Endothelial cell of umbilical vein (primary cell): Measurements from ENCODE around the gene MANBA. TPM values are rescaled to one million over a fixed set of nuclear protein-coding genes. Genes with fewer than 3 reads are reported as not detected.

Experiments used
- BruUV-seq: library from RNA; stranded (reverse); fragments of 400-500 nt; replicated peaks from 2 replicates; lab custom pipeline; 2021; lab: Mats Ljungman, UMichigan
- CTCF ChIA-PET: fragments of 300-600, 350-600 bp; sonication (Branson Sonifier 250); formaldehyde crosslinking; loops from one replicate; lab custom pipeline; 2021; ENCODE audit warnings: antibody characterized with exemption, inconsistent platforms; lab: Charles Lee
- POLR2A ChIA-PET: fragments of 300-600, 350-600 bp; sonication (Branson Sonifier 250); formaldehyde crosslinking; loops from one replicate; lab custom pipeline; 2021; ENCODE audit warnings: antibody characterized with exemption, inconsistent platforms; lab: Charles Lee
- DNase-seq: peaks from one replicate; pipeline ENCODE4 v3.0.0-alpha.2; 2011; ENCODE audit warnings: low read depth, low spot score
- FAIRE-seq: peaks from 2 replicates; lab custom pipeline; 2011; peaks lifted over from hg19 to GRCh38; lab: Jason Lieb, UNC
- H2AFZ ChIP-seq: 2 replicates; pipeline ENCODE4 v1.6.0; 2012; ENCODE audit warnings: low read depth, low read length, control low read depth, inconsistent platforms
- H3K27ac ChIP-seq: 2 replicates; pipeline ENCODE4 v1.5.1; 2011; ENCODE audit warnings: low read depth, mild to moderate bottlenecking, control low read depth, low read length, moderate library complexity; ENCODE audit not compliant: insufficient read depth
- H3K27me3 ChIP-seq, 2 experiments: 2 replicates each; pipeline versions ENCODE4 v1.6.0 to v1.6.1; 2011; ENCODE audit warnings: low read length in 2 of 2, mixed read lengths in 1 of 2; ENCODE audit not compliant: control insufficient read depth in 2 of 2, insufficient read depth in 2 of 2
- H3K36me3 ChIP-seq, 2 experiments: 2 replicates in 1 of 2; 3 replicates in 1 of 2; pipeline ENCODE4 v1.5.1; 2011; ENCODE audit warnings: low read length in 2 of 2, mild to moderate bottlenecking in 1 of 2, moderate library complexity in 1 of 2; ENCODE audit not compliant: control insufficient read depth in 2 of 2, insufficient read depth in 2 of 2; ENCODE audit errors: extremely low read depth in 1 of 2
- H3K4me1 ChIP-seq: 3 replicates; pipeline ENCODE4 v1.5.1; 2011; ENCODE audit warnings: mild to moderate bottlenecking, low read length; ENCODE audit not compliant: control insufficient read depth, insufficient read depth; ENCODE audit errors: extremely low read depth
- H3K4me2 ChIP-seq: 2 replicates; pipeline ENCODE4 v1.6.1; 2011; ENCODE audit warnings: low read length, control low read depth, mixed read lengths; ENCODE audit not compliant: insufficient read depth
- H3K4me3 ChIP-seq, 3 experiments: fragments of 200-600 bp in 1 of 3; sonication (generic), shearing (Covaris generic) in 1 of 3; replicated peaks in 1 of 3; 2 replicates each; pipeline ENCODE4 v1.5.1; 2011 to 2016; ENCODE audit warnings: control low read depth in 3 of 3, low read length in 3 of 3, mild to moderate bottlenecking in 2 of 3, inconsistent platforms in 1 of 3, low read depth in 1 of 3, moderate library complexity in 1 of 3; ENCODE audit not compliant: insufficient read depth in 1 of 3
- H3K79me2 ChIP-seq: 2 replicates; pipeline ENCODE4 v1.6.0; 2012; ENCODE audit warnings: low read length, inconsistent platforms; ENCODE audit not compliant: control insufficient read depth, insufficient read depth
- H3K9ac ChIP-seq: replicated peaks from 2 replicates; pipeline ENCODE3; 2011; ENCODE audit warnings: low read length, control low read depth; ENCODE audit not compliant: insufficient read depth; ENCODE audit errors: extremely low read depth
- H3K9me1 ChIP-seq: replicated peaks from 3 replicates; pipeline ENCODE4 v1.6.0; 2011; ENCODE audit warnings: mild to moderate bottlenecking, low read length; ENCODE audit not compliant: control insufficient read depth, insufficient read depth; ENCODE audit errors: extremely low read depth
- H3K9me3 ChIP-seq: replicated peaks from 2 replicates; pipeline ENCODE4 v1.5.1; 2012; ENCODE audit warnings: low read length, inconsistent platforms; ENCODE audit not compliant: control insufficient read depth, insufficient read depth
- H4K20me1 ChIP-seq: replicated peaks from 2 replicates; pipeline ENCODE3; 2011; ENCODE audit warnings: mild to moderate bottlenecking, low read length; ENCODE audit not compliant: control insufficient read depth, insufficient read depth; ENCODE audit errors: extremely low read depth
- EZH2 ChIP-seq: IDR thresholded peaks from 2 replicates; pipeline ENCODE4 v1.6.1; 2012; ENCODE audit warnings: borderline replicate concordance, low read depth, mild to moderate bottlenecking, moderate library complexity, low read length, inconsistent platforms; ENCODE audit not compliant: severe bottlenecking
- FOS ChIP-seq: IDR thresholded peaks from 2 replicates; pipeline ENCODE4 v1.6.1; 2011; ENCODE audit warnings: mild to moderate bottlenecking, low read length, moderate library complexity, borderline replicate concordance; ENCODE audit not compliant: insufficient read depth
- GATA2 ChIP-seq: IDR thresholded peaks from 2 replicates; pipeline ENCODE4 v1.7.0; 2011; ENCODE audit warnings: low read depth, mild to moderate bottlenecking, moderate library complexity, mixed read lengths, low read length; ENCODE audit not compliant: insufficient read length, insufficient read depth
- JUN ChIP-seq: IDR thresholded peaks from 2 replicates; pipeline ENCODE4 v1.6.1; 2011; ENCODE audit warnings: borderline replicate concordance, low read depth; ENCODE audit not compliant: insufficient read length, insufficient read depth
- MYC ChIP-seq: IDR thresholded peaks from one replicate; pipeline ENCODE4 v1.6.1; 2011; ENCODE audit warnings: mild to moderate bottlenecking, low read depth, low read length
- POLR2A ChIP-seq: IDR thresholded peaks from 2 replicates; pipeline ENCODE4 v1.6.1; 2012; ENCODE audit warnings: low read depth, mild to moderate bottlenecking, control low read depth, low read length
- POLR2AphosphoS5 ChIP-seq: IDR thresholded peaks from 2 replicates; pipeline ENCODE4 v1.6.1; 2012; ENCODE audit warnings: low read depth, mild to moderate bottlenecking, control low read depth, low read length, moderate library complexity; ENCODE audit not compliant: insufficient read depth
- dilution Hi-C: fragments of 300-500 bp; cut with MboI; formaldehyde crosslinking; loops from one replicate; pipeline ENCODE4 v1.15.0; 2019; ENCODE audit warnings: low sequenced_read_pairs; ENCODE audit not compliant: extremely low pct_ligation_motif_present
- intact Hi-C: fragments of 100-400 bp; cut with micrococcal nuclease; formaldehyde crosslinking; loops from one replicate; pipeline ENCODE4 v1.10.0; 2022
- polyA plus RNA-seq, 4 experiments: library from polyadenylated mRNA; depleted of rRNA in 3 of 4; stranded (reverse) in 3 of 4; unstranded in 1 of 4; fragments of >200 nt; gene quantifications; 2 replicates each; pipeline versions ENCODE4 v1.2.1 to v1.2.3, GENCODE V29; 2011 to 2012; ENCODE audit warnings: missing spikeins in 1 of 4
- total RNA-seq: library from RNA; stranded (reverse); gene quantifications from 2 replicates; pipeline ENCODE4 v1.2.3, GENCODE V29; 2021
- TF ChIP-seq, protein P1 (sequence below): IDR thresholded peaks from 2 replicates; pipeline ENCODE4 v1.6.1; 2011; ENCODE audit not compliant: insufficient read depth, insufficient read length
- TF ChIP-seq, protein P2 (sequence below), 2 donors: IDR thresholded peaks; 1 replicate in 1 of 2; 2 replicates in 1 of 2; pipeline ENCODE4 v1.5.1; 2011; ENCODE audit warnings: low read length in 2 of 2, mild to moderate bottlenecking in 2 of 2, moderate library complexity in 2 of 2, control low read depth in 1 of 2, inconsistent platforms in 1 of 2, low read depth in 1 of 2; ENCODE audit not compliant: insufficient read depth in 1 of 2; ENCODE audit errors: extremely low read depth in 1 of 2

Gene MANBA
- total and polyA plus RNA-seq, 2 donors (not counting 3 experiments of a cell fraction or from before 2014, with no cell fraction given) = 5.6 to 7.7 TPM

DNA sequence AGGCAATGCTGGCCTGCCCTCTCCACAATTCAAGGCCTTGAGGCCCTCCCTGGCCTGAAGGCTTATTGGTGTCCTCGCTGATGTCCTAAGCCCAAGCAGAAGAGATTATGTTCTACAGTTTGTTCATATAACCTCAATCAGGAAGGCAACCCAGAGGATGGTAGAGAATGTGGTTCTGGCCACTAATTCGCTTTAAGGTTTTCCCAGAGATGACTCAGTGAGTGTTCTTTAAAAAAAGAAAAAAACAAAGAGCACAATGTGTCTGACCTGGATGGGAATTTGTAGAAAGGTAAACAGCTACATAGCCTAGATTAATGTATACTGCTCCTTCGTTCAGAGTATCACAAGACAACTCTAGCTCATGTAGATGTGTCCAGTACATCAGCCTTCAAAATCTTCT lies 66.0 kb downstream of the MANBA start:
- Histone ChIP-seq H3K9me3 (no peaks in the 10 kb centered on the region), H3K9me1 (no peaks in the 10 kb centered on the region), H3K4me3 (no peak overlapping the region), H3K9ac (no peak overlapping the region), H3K27ac (no peak overlapping the region), H2AFZ (no peak overlapping the region), H3K27me3 (no peaks in the 10 kb centered on the region), H3K79me2 (no peaks in the 10 kb centered on the region), H3K4me1 (no peaks in the 10 kb centered on the region), H4K20me1 (no peaks in the 10 kb centered on the region), H3K4me2 (no peak overlapping the region), H3K36me3 (no peaks in the 10 kb centered on the region)
- ChIA-PET POLR2A (no interaction called here), CTCF (no interaction called here)
- FAIRE-seq (no peak), DNase-seq (no peak)
- intact Hi-C loops = no loop called here
- BruUV-seq = no TSS peak
- TF ChIP-seq EZH2 = no peak
- TF ChIP-seq GATA2 = no peak
- TF ChIP-seq JUN = no peak
- TF ChIP-seq, protein P1, sequence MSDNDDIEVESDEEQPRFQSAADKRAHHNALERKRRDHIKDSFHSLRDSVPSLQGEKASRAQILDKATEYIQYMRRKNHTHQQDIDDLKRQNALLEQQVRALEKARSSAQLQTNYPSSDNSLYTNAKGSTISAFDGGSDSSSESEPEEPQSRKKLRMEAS = no peak
- TF ChIP-seq, protein P2, sequence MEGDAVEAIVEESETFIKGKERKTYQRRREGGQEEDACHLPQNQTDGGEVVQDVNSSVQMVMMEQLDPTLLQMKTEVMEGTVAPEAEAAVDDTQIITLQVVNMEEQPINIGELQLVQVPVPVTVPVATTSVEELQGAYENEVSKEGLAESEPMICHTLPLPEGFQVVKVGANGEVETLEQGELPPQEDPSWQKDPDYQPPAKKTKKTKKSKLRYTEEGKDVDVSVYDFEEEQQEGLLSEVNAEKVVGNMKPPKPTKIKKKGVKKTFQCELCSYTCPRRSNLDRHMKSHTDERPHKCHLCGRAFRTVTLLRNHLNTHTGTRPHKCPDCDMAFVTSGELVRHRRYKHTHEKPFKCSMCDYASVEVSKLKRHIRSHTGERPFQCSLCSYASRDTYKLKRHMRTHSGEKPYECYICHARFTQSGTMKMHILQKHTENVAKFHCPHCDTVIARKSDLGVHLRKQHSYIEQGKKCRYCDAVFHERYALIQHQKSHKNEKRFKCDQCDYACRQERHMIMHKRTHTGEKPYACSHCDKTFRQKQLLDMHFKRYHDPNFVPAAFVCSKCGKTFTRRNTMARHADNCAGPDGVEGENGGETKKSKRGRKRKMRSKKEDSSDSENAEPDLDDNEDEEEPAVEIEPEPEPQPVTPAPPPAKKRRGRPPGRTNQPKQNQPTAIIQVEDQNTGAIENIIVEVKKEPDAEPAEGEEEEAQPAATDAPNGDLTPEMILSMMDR (IDR thresholded peaks at IDR 0.05; ENCODE audit: extremely low read depth in 1 of 2, insufficient read depth in 1 of 2, low read depth in 1 of 2, low read length in 2 of 2) = no peak
- no peak for TF ChIP-seq POLR2AphosphoS5
- no peak for TF ChIP-seq MYC
- TF ChIP-seq FOS = no peak
- TF ChIP-seq POLR2A = no peak
- dilution Hi-C loops = no loop called here
